WTC11 (cell line): ENCODE data around the gene NPAS3.

Source experiments
- ATF2 ChIP-seq: sonication (generic); formaldehyde crosslinking; IDR thresholded peaks from 2 replicates; pipeline ENCODE4 v1.8.1; 2022; ENCODE audit warnings: low read depth, missing genetic modification reagents, borderline replicate concordance
- ATF6 ChIP-seq: sonication (generic); formaldehyde crosslinking; IDR thresholded peaks from 2 replicates; pipeline ENCODE4 v1.8.1; 2023; ENCODE audit warnings: mild to moderate bottlenecking, missing genetic modification reagents
- CBFB ChIP-seq: sonication (generic); formaldehyde crosslinking; IDR thresholded peaks from 2 replicates; pipeline ENCODE4 v1.8.1; 2022; ENCODE audit warnings: mild to moderate bottlenecking, low read depth, missing genetic modification reagents
- CTCF ChIP-seq: fragments of 200-600 bp; IDR thresholded peaks from 2 replicates; pipeline ENCODE4 v1.8.0; 2022; ENCODE audit warnings: antibody characterized with exemption
- E2F1 ChIP-seq: sonication (generic); formaldehyde crosslinking; IDR thresholded peaks from 2 replicates; pipeline ENCODE4 v1.8.0; 2022; ENCODE audit warnings: mild to moderate bottlenecking, missing genetic modification reagents
- NFE2L1 ChIP-seq: sonication (generic); formaldehyde crosslinking; IDR thresholded peaks from 2 replicates; pipeline ENCODE4 v1.8.1; 2023; ENCODE audit warnings: missing genetic modification reagents
- PREB ChIP-seq: sonication (generic); formaldehyde crosslinking; IDR thresholded peaks from 2 replicates; pipeline ENCODE4 v1.8.1; 2022; ENCODE audit warnings: mild to moderate bottlenecking, missing genetic modification reagents, moderate library complexity, borderline replicate concordance
- SMAD3 ChIP-seq: sonication (generic); formaldehyde crosslinking; IDR thresholded peaks from 2 replicates; pipeline ENCODE4 v1.8.0; 2022; ENCODE audit warnings: missing genetic modification reagents, mild to moderate bottlenecking, borderline replicate concordance

- no peak for TF ChIP-seq E2F1 (CRISPR knock-in tag)
- no peak for TF ChIP-seq ATF6 (CRISPR knock-in tag)
- no peak for TF ChIP-seq NFE2L1 (CRISPR knock-in tag)
- no peak for TF ChIP-seq CTCF
- TF ChIP-seq ATF2, result no peak
- TF ChIP-seq CBFB (CRISPR knock-in tag), result no peak
- TF ChIP-seq PREB (CRISPR knock-in tag), result no peak
- TF ChIP-seq SMAD3 (CRISPR knock-in tag), result no peak
Measured at GRCh38 chr14:33406766-33407165, 468.1 kb downstream of the NPAS3 start.
